PC-9 (cell line): ENCODE measurements around the gene ADAMTSL3. TPM values are rescaled to one million over a fixed set of nuclear protein-coding genes. Genes with fewer than 3 reads are reported as not detected.

Experiments
- BruUV-seq: library from RNA; stranded (reverse); fragments of 400-500 nt; replicated peaks from 2 replicates; lab custom pipeline; 2021; lab: Mats Ljungman, UMichigan
- CTCF ChIA-PET: fragments of 300-600 bp; sonication (Branson Sonifier 250); formaldehyde crosslinking; loops from one replicate; lab custom pipeline; 2022; ENCODE audit warnings: antibody characterized with exemption; lab: Charles Lee
- POLR2A ChIA-PET: fragments of 300-600 bp; sonication (Branson Sonifier 250); formaldehyde crosslinking; loops from one replicate; lab custom pipeline; 2022; ENCODE audit warnings: antibody characterized with exemption; ENCODE audit not compliant: unreplicated experiment; lab: Charles Lee
- DNase-seq, 2 experiments: peaks; one replicate each; pipeline versions ENCODE4 v3.0.0 to v3.0.0-alpha.2; 2015 to 2022; ENCODE audit warnings: mixed read lengths in 1 of 2
- H2AFZ ChIP-seq: fragments of 200-600 bp; sonication (generic); 2 replicates; pipeline ENCODE4 v1.8.1; 2017; ENCODE audit warnings: antibody characterized with exemption
- H3F3A ChIP-seq: fragments of 200-600 bp; sonication (generic); 2 replicates; pipeline ENCODE4 v1.8.1; 2017; ENCODE audit warnings: antibody characterized with exemption, mild to moderate bottlenecking, low read depth; ENCODE audit not compliant: insufficient read depth
- H3K27ac ChIP-seq: fragments of 200-600 bp; sonication (generic); 2 replicates; pipeline ENCODE4 v1.6.1; 2016; ENCODE audit warnings: mixed run types
- H3K27me3 ChIP-seq: fragments of 200-600 bp; sonication (generic); 2 replicates; pipeline ENCODE4 v1.6.1; 2016; ENCODE audit warnings: low read depth, mixed run types; ENCODE audit not compliant: insufficient read depth
- H3K36me3 ChIP-seq: fragments of 200-600 bp; sonication (generic); 2 replicates; pipeline ENCODE4 v1.6.1; 2016; ENCODE audit warnings: low read depth, mixed run types
- H3K4me1 ChIP-seq: fragments of 200-600 bp; sonication (generic); replicated peaks from 2 replicates; pipeline ENCODE4 v1.6.1; 2016; ENCODE audit warnings: mixed run types; ENCODE audit not compliant: insufficient read depth
- H3K4me2 ChIP-seq: fragments of 200-600 bp; sonication (generic); 2 replicates; pipeline ENCODE4 v1.6.1; 2017; ENCODE audit warnings: mixed run types
- H3K4me3 ChIP-seq: fragments of 200-600 bp; sonication (generic); 2 replicates; pipeline ENCODE4 v1.6.1; 2016; ENCODE audit warnings: mixed run types
- H3K79me2 ChIP-seq: fragments of 200-600 bp; sonication (generic); 2 replicates; pipeline ENCODE4 v1.6.1; 2017; ENCODE audit warnings: low read depth, mixed run types
- H3K9me2 ChIP-seq: fragments of 200-600 bp; sonication (generic); 2 replicates; pipeline ENCODE4 v1.8.1; 2017; ENCODE audit warnings: mild to moderate bottlenecking; ENCODE audit not compliant: insufficient read depth
- H3K9me3 ChIP-seq: fragments of 200-600 bp; sonication (generic); 2 replicates; pipeline ENCODE4 v1.8.1; 2016; ENCODE audit warnings: low read depth; ENCODE audit not compliant: insufficient read depth
- H4K20me1 ChIP-seq: fragments of 200-600 bp; sonication (generic); 2 replicates; pipeline ENCODE4 v1.8.1; 2017; ENCODE audit not compliant: insufficient read depth
- EZH2 ChIP-seq: fragments of 200-600 bp; sonication (generic); IDR thresholded peaks from 2 replicates; pipeline ENCODE4 v1.8.0; 2017; ENCODE audit warnings: antibody characterized with exemption, low read depth
- intact Hi-C: fragments of 100-400 bp; cut with micrococcal nuclease; formaldehyde crosslinking; loops from one replicate; pipeline ENCODE4 v1.10.0; 2022; ENCODE audit not compliant: unreplicated experiment
- total RNA-seq: library from RNA; stranded (reverse); gene quantifications from 2 replicates; pipeline ENCODE4 v1.2.3, GENCODE V29; 2021
- TF ChIP-seq, protein P1 (sequence below): fragments of 200-600 bp; sonication (generic); conservative IDR thresholded peaks from 2 replicates; pipeline ENCODE4 v1.6.1; 2017; ENCODE audit warnings: mixed run types, antibody characterized with exemption, mild to moderate bottlenecking, moderate library complexity

The ADAMTSL3 gene
- total RNA-seq, 1 experiment from 2014 or later: 5.0 TPM

DNA sequence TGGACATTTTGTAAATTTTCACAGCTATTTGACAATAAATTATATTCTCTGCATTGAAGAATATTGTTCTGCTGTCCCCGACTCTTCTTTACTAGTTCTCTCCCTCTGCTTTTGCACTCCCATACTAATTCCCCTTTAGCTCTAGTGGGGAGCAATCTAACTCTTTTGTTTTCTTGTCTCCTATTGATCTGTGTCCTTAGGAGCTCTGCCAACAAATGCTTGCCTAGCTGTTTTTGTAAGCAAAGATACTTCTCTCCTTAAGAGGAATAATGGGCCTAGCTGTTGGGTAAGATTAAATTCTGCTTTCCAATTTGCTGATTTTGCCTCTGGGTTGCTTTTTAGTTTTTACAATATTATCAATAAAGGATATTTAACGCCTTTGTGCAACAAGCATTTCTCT is 17.7 kb downstream of the ADAMTSL3 start:
- no peaks in the 10 kb centered on the region for H3K36me3 ChIP-seq
- H4K20me1 ChIP-seq: no peaks in the 10 kb centered on the region
- CTCF ChIA-PET: no interaction called here
- H3K4me1 ChIP-seq: no peaks in the 10 kb centered on the region
- H3K9me2 ChIP-seq: no peaks in the 10 kb centered on the region
- H2AFZ ChIP-seq: no peak overlapping the region
- no peak for DNase-seq
- H3K9me3 ChIP-seq: no peaks in the 10 kb centered on the region
- H3K79me2 ChIP-seq: no peaks in the 10 kb centered on the region
- no peak overlapping the region for H3K4me2 ChIP-seq
- no peaks in the 10 kb centered on the region for H3K27me3 ChIP-seq
- POLR2A ChIA-PET: no interaction called here
- H3K27ac ChIP-seq: no peak overlapping the region
- BruUV-seq: no TSS peak
- intact Hi-C loops: no loop called here
- TF ChIP-seq, protein P1, sequence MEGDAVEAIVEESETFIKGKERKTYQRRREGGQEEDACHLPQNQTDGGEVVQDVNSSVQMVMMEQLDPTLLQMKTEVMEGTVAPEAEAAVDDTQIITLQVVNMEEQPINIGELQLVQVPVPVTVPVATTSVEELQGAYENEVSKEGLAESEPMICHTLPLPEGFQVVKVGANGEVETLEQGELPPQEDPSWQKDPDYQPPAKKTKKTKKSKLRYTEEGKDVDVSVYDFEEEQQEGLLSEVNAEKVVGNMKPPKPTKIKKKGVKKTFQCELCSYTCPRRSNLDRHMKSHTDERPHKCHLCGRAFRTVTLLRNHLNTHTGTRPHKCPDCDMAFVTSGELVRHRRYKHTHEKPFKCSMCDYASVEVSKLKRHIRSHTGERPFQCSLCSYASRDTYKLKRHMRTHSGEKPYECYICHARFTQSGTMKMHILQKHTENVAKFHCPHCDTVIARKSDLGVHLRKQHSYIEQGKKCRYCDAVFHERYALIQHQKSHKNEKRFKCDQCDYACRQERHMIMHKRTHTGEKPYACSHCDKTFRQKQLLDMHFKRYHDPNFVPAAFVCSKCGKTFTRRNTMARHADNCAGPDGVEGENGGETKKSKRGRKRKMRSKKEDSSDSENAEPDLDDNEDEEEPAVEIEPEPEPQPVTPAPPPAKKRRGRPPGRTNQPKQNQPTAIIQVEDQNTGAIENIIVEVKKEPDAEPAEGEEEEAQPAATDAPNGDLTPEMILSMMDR: no peak
- TF ChIP-seq EZH2: no peak
- no peak overlapping the region for H3K4me3 ChIP-seq
- no peaks in the 10 kb centered on the region for H3F3A ChIP-seq

DNA sequence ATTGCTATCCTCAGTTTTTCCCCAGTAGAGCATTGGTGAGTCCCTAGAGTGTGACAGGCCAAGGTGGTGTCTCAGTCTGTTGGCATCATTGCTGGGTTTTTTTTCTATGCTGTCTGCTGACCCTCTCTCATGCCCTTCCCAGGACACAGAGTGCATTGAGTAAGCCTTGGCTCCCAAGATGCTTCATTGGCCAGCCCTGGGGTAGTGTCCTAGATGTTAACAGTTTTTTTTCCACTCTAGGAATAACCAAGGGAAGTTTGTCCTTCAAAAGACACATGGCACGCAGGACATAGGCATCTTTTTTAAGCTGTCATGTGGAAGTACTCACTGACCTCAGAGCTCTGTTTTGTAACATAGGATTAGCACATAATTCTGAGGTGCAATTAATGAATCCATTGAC is 19.5 kb downstream of the ADAMTSL3 start:
- H3K4me3 ChIP-seq: no peak overlapping the region
- H3K4me1 ChIP-seq: no peaks in the 10 kb centered on the region
- no peak overlapping the region for H3K4me2 ChIP-seq
- DNase-seq: no peak
- no peaks in the 10 kb centered on the region for H3K9me3 ChIP-seq
- H3K79me2 ChIP-seq: no peaks in the 10 kb centered on the region
- no peaks in the 10 kb centered on the region for H4K20me1 ChIP-seq
- CTCF ChIA-PET: no interaction called here
- H3K27me3 ChIP-seq: no peaks in the 10 kb centered on the region
- no peaks in the 10 kb centered on the region for H3F3A ChIP-seq
- H3K9me2 ChIP-seq: no peaks in the 10 kb centered on the region
- intact Hi-C loops: no loop called here
- BruUV-seq: no TSS peak
- POLR2A ChIA-PET: no interaction called here
- no peak for TF ChIP-seq EZH2
- TF ChIP-seq, protein P1: no peak
- no peak overlapping the region for H3K27ac ChIP-seq
- no peaks in the 10 kb centered on the region for H3K36me3 ChIP-seq
- no peak overlapping the region for H2AFZ ChIP-seq

DNA sequence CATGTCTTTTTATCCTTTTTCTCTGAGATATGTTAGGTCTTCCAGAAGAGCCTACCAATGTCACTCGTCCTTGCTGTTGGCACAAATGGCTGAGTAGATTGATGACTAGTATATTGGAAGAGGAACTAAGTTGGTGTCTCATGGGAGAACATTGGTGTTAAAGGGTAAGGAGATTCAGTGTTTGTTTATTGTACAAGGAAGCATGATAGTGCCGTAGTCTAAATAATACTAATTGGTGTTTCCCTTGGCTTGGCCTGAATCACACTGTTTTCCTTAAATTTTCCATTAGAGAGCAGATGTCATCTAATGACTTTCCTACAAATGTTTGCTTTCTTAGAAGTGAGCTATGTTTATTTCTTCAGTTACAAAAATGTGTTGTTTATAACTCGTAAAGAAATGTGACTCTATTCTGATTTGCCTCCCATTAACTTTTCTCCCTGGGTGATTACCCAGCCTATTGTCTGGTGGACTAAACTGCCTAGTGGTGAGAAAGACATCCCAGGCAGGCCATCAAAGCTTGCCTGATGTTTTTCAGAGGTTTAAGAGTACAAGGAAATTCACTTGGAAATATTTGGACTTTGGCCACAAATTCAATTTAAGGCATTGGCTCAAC is 28.7 kb downstream of the ADAMTSL3 start:
- H3K4me1 ChIP-seq: no peaks in the 10 kb centered on the region
- DNase-seq: no peak
- no peak overlapping the region for H3K4me3 ChIP-seq
- no peaks in the 10 kb centered on the region for H3K79me2 ChIP-seq
- H3F3A ChIP-seq: no peaks in the 10 kb centered on the region
- no peak overlapping the region for H3K27ac ChIP-seq
- H3K36me3 ChIP-seq: no peaks in the 10 kb centered on the region
- intact Hi-C loops: no loop called here
- H3K9me3 ChIP-seq: 0 out of 2 replicates have a peak, but pooled peaks cover 4% of the 10 kb centered on the region
- H3K4me2 ChIP-seq: no peak overlapping the region
- CTCF ChIA-PET: no interaction called here
- TF ChIP-seq, protein P1: no peak
- TF ChIP-seq EZH2: no peak
- POLR2A ChIA-PET: no interaction called here
- 0 out of 2 replicates have a peak, but pooled peaks cover 5% of the 10 kb centered on the region for H3K27me3 ChIP-seq
- BruUV-seq: no TSS peak
- H4K20me1 ChIP-seq: no peaks in the 10 kb centered on the region
- peak overlapping the region; percentile 60; the same call in 1 of the 2 replicates for H2AFZ ChIP-seq
- no peaks in the 10 kb centered on the region for H3K9me2 ChIP-seq
